ENCODE data around the gene CEPT1.

CEPT1 gene

GRCh38 chr1:111193712-111194480, 53.9 kb downstream of the CEPT1 start:
- DNase-seq, result no peak

- no peak for DNase-seq
Measured at GRCh38 chr1:111195002-111195684, 55.1 kb downstream of the CEPT1 start.

GRCh38 chr1:111196213-111196612, 56.2 kb downstream of the CEPT1 start:
- DNase-seq, result no peak

- no peak for DNase-seq
Measured at GRCh38 chr1:111197598-111198284, 57.7 kb downstream of the CEPT1 start.

- no peak for DNase-seq
Measured at GRCh38 chr1:111198836-111199235, 58.8 kb downstream of the CEPT1 start.

GRCh38 chr1:111199329-111199728, 59.3 kb downstream of the CEPT1 start:
- DNase-seq, result no peak

- peak; percentile 86 for DNase-seq
Measured at GRCh38 chr1:111199881-111200801, 60.1 kb downstream of the CEPT1 start, which contains the start of gene DENND2D. DENND2D (minus strand) TSS chr1:111200646; CDS start chr1:111200459, 187 bp downstream.

- DNase-seq, result no peak
Measured at GRCh38 chr1:111200802-111201161, 60.8 kb downstream of the CEPT1 start.

GRCh38 chr1:111201275-111202090, 61.5 kb downstream of the CEPT1 start:
- DNase-seq, result no peak

- no peak for DNase-seq
Measured at GRCh38 chr1:111202366-111202706, 62.3 kb downstream of the CEPT1 start.

GRCh38 chr1:111202707-111203623, 62.9 kb downstream of the CEPT1 start:
- no peak for DNase-seq

- peak; percentile 84 for DNase-seq
Measured at GRCh38 chr1:111203681-111204200, 63.7 kb downstream of the CEPT1 start.

GRCh38 chr1:111204201-111204982, 64.4 kb downstream of the CEPT1 start:
- DNase-seq, result no peak

- DNase-seq, result no peak
Measured at GRCh38 chr1:111204983-111205713, 65.1 kb downstream of the CEPT1 start.

- peak; percentile 26 for DNase-seq
Measured at GRCh38 chr1:111205714-111206050, 65.7 kb downstream of the CEPT1 start.

- no peak for DNase-seq
Measured at GRCh38 chr1:111208921-111209320, 68.9 kb downstream of the CEPT1 start.

- no peak for DNase-seq
Measured at GRCh38 chr1:111209622-111210021, 69.6 kb downstream of the CEPT1 start.

GRCh38 chr1:111211921-111212320, 71.9 kb downstream of the CEPT1 start:
- DNase-seq, result no peak

Data from SIG-M5 (cell line).